ENCODE measurements around the gene SPSB4.

SPSB4 gene

DNA sequence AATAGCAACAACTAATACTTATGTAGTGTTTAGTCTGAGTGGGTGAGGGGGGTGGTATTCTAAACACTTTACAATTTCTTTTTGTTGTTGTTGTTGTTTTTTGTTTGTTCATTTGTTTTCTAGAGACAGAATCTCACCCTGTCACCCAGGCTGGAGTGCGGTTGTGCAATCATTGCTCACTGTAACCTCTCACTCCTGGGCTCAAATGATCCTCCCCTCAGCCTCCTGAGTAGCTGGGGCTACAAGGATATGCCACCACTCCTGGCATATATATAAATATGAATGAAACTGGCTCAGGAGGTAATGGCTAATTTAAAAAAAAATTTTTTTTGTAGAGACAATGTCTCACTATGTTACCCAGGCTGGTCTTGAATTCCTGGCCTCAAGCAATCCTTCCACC is 19.1 kb downstream of the SPSB4 start:
- no peak overlapping the region for H3K9ac ChIP-seq (ENCODE audit: low read depth, low read length)
- H3K4me3 ChIP-seq (ENCODE audit: low read depth, low read length), result no peak overlapping the region
- H3K9me3 ChIP-seq (ENCODE audit: control insufficient read depth, insufficient read depth, low read length), result no peaks in the 10 kb centered on the region
- H3K4me1 ChIP-seq (ENCODE audit: control insufficient read depth, insufficient read depth, low read length), result peaks cover 42% of the 10 kb centered on the region
- peaks cover 2% of the 10 kb centered on the region for H3K27me3 ChIP-seq (ENCODE audit: control insufficient read depth, insufficient read depth, low read length)
- H3K36me3 ChIP-seq (ENCODE audit: control insufficient read depth, insufficient read depth, low read length), result peaks cover 4% of the 10 kb centered on the region

DNA sequence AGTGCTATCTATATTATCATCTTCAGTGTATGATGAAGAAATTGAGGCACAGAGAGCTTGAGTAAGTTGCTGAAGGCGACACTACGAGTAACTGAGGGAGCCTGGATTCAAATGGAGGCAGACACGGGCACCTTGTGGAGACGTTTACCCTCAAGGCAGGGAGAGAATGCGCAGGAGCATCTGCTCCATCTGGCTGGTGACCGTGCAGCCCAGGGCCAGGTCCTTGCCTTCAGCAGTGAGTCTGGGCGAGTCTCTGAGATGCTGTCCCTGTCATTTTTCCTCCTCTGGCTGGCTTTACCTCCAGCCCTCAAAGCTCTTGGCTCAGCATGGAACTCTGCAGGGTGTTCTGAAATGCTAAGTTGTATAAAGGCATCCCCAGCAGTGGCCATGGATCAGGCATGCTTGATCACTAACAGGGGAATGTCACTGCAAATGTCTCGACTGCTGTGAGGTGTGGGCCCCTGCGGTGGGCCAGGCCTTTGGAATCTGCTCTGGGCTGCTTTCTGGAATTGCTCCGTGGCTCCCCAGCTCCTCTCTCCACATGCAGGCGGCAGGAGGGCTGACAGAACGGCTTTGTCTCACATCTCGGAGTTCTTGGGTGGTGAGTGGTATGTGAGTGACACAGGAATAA is 19.7 kb downstream of the SPSB4 start:
- Histone ChIP-seq H3K36me3 (ENCODE audit: control insufficient read depth, insufficient read depth, low read length) (peaks cover 4% of the 10 kb centered on the region), H3K4me1 (ENCODE audit: control insufficient read depth, insufficient read depth, low read length) (peaks cover 46% of the 10 kb centered on the region), H3K9me3 (ENCODE audit: control insufficient read depth, insufficient read depth, low read length) (no peaks in the 10 kb centered on the region), H3K9ac (ENCODE audit: low read depth, low read length) (no peak overlapping the region), H3K27me3 (ENCODE audit: control insufficient read depth, insufficient read depth, low read length) (peaks cover 2% of the 10 kb centered on the region), H3K4me3 (ENCODE audit: low read depth, low read length) (no peak overlapping the region)

DNA sequence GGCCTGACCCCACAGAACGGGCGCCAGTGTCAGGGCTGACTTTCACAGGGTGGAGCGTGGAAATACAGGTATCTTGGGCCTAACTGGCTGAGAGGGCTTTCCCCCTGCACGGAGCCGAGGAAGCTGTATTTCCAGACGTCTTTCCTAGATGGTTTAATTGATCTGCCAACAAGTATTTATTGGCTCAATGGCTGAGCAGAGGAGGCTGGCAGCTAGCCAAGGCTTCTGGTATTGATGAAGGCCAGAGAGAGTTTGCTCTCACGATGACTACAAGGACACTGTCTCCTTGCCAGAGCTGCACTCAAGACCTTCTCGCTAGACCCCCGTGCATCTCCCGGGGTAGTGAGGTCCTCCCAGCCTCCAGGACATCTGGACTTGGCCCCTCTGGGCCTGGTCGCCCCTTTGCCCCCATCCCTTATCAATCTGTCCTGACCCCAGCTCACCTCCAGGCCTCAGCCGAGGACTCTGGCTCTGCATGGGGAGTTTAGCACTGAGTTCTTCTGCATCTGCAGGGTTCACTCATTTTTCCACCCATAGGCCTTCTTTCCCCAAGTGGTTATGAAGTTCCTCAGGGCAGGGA is 20.6 kb downstream of the SPSB4 start:
- Histone ChIP-seq H3K4me3 (ENCODE audit: low read depth, low read length) (no peak overlapping the region), H3K9ac (ENCODE audit: low read depth, low read length) (no peak overlapping the region), H3K9me3 (ENCODE audit: control insufficient read depth, insufficient read depth, low read length) (no peaks in the 10 kb centered on the region), H3K36me3 (ENCODE audit: control insufficient read depth, insufficient read depth, low read length) (no peaks in the 10 kb centered on the region), H3K27me3 (ENCODE audit: control insufficient read depth, insufficient read depth, low read length) (peaks cover 2% of the 10 kb centered on the region), H3K4me1 (ENCODE audit: control insufficient read depth, insufficient read depth, low read length) (peaks cover 55% of the 10 kb centered on the region)

DNA sequence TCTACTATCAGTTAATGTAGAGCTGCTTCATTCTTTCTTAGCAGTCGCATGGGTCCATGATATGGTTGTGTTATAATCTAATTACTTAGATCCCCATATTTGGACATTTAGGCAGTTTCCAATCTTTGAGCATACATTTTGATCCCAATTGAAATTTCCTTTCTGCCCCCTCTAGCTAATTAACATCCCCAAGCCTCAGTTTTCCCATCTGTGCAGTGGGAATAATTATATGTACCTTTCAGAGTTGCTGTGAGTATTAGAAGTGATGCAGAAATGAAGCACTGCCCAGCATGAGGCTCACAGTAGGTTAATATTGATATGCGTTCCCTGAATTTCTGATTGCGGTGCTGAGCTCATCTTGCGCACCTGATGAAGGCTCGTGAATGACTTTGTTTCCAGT is 21.8 kb downstream of the SPSB4 start:
- Histone ChIP-seq H3K4me1 (ENCODE audit: control insufficient read depth, insufficient read depth, low read length) (peaks cover 66% of the 10 kb centered on the region), H3K27me3 (ENCODE audit: control insufficient read depth, insufficient read depth, low read length) (peaks cover 2% of the 10 kb centered on the region), H3K36me3 (ENCODE audit: control insufficient read depth, insufficient read depth, low read length) (no peaks in the 10 kb centered on the region), H3K9ac (ENCODE audit: low read depth, low read length) (no peak overlapping the region), H3K9me3 (ENCODE audit: control insufficient read depth, insufficient read depth, low read length) (no peaks in the 10 kb centered on the region), H3K4me3 (ENCODE audit: low read depth, low read length) (no peak overlapping the region)

DNA sequence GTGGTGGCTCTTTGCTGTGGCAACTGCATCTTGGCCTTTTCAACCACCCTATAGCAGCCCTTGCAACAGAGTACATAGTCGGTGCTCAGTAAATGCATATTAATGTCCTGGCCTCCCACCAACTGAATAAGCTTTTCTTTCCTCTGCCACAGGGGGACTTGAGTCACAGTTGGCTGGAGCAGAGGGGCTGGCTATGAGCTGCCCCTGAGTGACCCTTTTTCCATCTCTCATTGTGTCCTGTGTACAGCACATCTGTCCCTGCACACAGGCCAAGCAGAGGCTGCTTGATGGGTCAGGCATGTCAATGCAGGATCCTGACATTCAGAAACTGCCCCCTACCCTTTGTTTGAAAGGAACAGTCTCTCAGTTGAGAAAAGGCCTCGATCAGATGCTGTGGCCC is 22.4 kb downstream of the SPSB4 start:
- Histone ChIP-seq H3K9me3 (ENCODE audit: control insufficient read depth, insufficient read depth, low read length) (no peaks in the 10 kb centered on the region), H3K27me3 (ENCODE audit: control insufficient read depth, insufficient read depth, low read length) (peaks cover 2% of the 10 kb centered on the region), H3K9ac (ENCODE audit: low read depth, low read length) (peak overlapping the region; percentile 4), H3K36me3 (ENCODE audit: control insufficient read depth, insufficient read depth, low read length) (no peaks in the 10 kb centered on the region), H3K4me1 (ENCODE audit: control insufficient read depth, insufficient read depth, low read length) (peaks cover 67% of the 10 kb centered on the region), H3K4me3 (ENCODE audit: low read depth, low read length) (no peak overlapping the region)

DNA sequence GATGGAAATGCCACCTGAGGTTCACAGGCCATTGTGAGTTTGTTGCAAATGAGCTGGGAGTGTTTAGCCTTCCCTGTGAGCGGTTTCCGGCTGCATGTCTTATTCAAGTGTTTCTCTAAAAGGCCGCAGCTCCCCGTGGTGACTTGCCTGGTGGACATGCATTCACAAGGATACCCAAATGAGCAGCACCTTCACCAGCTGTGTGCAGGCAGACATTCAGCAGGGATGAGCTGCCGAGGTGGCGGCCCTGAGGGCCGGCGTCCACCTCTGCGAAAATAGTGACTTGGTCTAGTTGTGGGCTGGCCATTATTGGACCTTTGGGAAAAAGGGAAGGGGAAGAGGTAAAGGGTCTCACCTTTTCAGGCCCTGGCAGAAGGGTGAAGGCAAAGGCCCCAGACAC is 23.4 kb downstream of the SPSB4 start:
- Histone ChIP-seq H3K9me3 (ENCODE audit: control insufficient read depth, insufficient read depth, low read length) (no peaks in the 10 kb centered on the region), H3K4me3 (ENCODE audit: low read depth, low read length) (peak overlapping the region; percentile 13), H3K36me3 (ENCODE audit: control insufficient read depth, insufficient read depth, low read length) (no peaks in the 10 kb centered on the region), H3K27me3 (ENCODE audit: control insufficient read depth, insufficient read depth, low read length) (no peaks in the 10 kb centered on the region), H3K4me1 (ENCODE audit: control insufficient read depth, insufficient read depth, low read length) (peaks cover 67% of the 10 kb centered on the region), H3K9ac (ENCODE audit: low read depth, low read length) (no peak overlapping the region)

DNA sequence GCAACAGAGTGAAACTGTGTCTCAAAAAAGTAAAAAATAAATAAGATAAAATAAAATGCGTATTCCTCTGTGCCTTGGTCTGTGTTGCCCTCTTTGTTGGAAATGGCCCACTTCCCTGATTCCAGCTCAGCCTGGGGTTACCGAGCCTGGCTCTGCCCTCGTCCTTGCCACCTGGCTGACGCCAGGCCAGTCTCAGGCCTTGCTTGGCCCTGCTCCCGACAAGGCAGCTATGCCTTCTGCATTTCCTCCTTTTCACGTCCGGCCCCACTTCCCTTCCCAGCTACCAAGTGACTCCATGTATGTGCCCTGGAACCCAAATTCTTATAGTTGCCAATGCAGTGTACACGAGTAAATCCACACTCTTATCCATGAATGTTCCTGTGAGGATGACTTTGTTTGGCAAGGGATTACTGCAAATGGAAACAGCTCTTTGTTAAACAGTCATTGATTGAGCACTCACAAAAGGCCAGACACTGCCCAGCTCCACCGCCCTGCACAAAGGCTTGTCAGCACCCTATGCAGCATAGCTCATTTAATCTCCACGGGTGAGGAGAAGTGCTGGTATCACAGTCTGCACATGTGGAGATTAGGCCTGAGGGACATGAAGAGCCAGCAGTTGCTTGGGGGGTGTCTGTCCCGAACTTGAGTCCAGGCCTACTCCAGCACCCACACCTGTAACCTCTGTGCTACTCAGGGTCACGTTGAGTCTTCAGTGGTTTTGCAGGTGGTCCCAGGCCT is 25.1 kb downstream of the SPSB4 start:
- no peaks in the 10 kb centered on the region for H3K27me3 ChIP-seq (ENCODE audit: control insufficient read depth, insufficient read depth, low read length)
- no peak overlapping the region for H3K4me3 ChIP-seq (ENCODE audit: low read depth, low read length)
- no peaks in the 10 kb centered on the region for H3K36me3 ChIP-seq (ENCODE audit: control insufficient read depth, insufficient read depth, low read length)
- H3K9me3 ChIP-seq (ENCODE audit: control insufficient read depth, insufficient read depth, low read length), result no peaks in the 10 kb centered on the region
- no peak overlapping the region for H3K9ac ChIP-seq (ENCODE audit: low read depth, low read length)
- H3K4me1 ChIP-seq (ENCODE audit: control insufficient read depth, insufficient read depth, low read length), result peaks cover 59% of the 10 kb centered on the region

DNA sequence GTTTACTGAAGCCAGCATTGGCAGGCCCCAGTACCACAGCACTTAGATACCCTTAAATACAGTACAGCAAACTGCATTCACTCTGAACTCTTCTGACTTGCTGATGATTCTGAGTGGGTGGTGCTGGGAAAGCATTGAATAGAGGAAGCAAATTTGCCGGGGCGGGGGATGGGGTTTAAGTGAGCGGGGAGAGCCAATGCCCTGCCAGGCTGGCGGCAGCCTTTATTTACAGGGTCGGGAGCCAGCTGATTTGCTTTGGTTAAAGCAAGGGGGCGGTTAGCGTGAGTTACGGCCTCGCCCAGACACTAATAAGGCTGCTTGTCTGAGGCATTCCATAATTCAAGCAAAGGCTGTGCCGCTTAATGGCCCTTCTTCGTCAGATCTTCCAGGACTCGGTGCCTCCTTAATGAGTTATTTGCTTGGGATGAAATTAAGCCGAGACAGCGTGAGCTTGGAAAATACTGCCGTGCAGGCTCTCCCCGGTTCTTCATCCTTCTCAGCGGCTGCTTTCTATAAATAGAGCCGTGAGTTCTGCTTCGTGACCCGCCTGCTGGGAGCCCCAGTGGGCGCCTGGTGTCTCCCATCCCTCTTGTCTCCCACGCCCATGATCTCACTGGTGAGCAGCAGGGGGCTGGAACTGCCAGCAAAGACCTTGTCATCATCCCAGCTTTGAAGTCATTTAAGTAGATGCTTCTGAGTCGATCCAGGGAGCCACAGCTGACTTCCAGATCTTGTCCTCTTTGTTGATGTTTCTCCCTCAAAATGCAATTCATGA is 25.8 kb downstream of the SPSB4 start:
- Histone ChIP-seq H3K27me3 (ENCODE audit: control insufficient read depth, insufficient read depth, low read length) (no peaks in the 10 kb centered on the region), H3K36me3 (ENCODE audit: control insufficient read depth, insufficient read depth, low read length) (no peaks in the 10 kb centered on the region), H3K4me3 (ENCODE audit: low read depth, low read length) (no peak overlapping the region), H3K9me3 (ENCODE audit: control insufficient read depth, insufficient read depth, low read length) (no peaks in the 10 kb centered on the region), H3K9ac (ENCODE audit: low read depth, low read length) (no peak overlapping the region), H3K4me1 (ENCODE audit: control insufficient read depth, insufficient read depth, low read length) (peaks cover 56% of the 10 kb centered on the region)

DNA sequence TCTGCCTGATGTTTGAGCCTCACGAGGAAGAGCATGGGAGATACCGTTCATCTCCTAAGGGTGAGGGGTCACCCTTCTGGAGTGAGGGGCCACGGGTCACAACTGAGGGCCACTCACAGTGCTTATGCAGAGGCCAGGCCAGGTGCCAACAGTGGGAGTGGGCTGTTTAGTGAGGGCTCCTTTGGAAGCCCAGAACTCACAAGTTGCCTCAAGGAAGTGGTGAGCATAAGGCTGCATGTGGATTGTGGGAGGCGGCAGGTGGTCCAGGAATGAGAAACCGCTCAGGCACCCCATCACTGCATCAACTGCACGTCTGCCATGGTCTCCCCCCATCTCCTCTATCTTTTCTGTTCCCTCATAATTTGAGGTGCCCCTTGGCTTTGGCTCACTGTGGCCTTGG is 26.5 kb downstream of the SPSB4 start:
- no peak overlapping the region for H3K9ac ChIP-seq (ENCODE audit: low read depth, low read length)
- H3K9me3 ChIP-seq (ENCODE audit: control insufficient read depth, insufficient read depth, low read length), result no peaks in the 10 kb centered on the region
- H3K4me1 ChIP-seq (ENCODE audit: control insufficient read depth, insufficient read depth, low read length), result peaks cover 57% of the 10 kb centered on the region
- H3K4me3 ChIP-seq (ENCODE audit: low read depth, low read length), result no peak overlapping the region
- no peaks in the 10 kb centered on the region for H3K27me3 ChIP-seq (ENCODE audit: control insufficient read depth, insufficient read depth, low read length)
- no peaks in the 10 kb centered on the region for H3K36me3 ChIP-seq (ENCODE audit: control insufficient read depth, insufficient read depth, low read length)

DNA sequence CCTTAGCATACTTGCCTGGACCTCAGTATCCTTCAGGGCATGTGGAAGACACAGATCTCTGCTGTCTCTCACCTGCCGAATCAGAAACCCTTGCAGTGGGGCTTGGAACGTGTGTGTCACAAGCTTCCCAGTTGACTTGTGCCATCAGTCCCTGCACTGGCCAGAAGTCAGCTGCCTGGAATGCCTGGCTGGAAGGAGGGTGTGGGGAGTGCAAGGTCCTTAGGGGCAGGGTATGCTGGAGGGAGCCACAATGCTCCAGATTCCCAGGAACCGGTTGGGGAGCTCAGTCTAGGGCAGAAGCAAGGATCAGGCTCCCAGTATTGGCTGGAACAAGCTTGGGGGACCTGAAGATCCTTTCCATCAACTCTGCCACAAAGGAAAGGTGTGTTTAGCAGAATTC is 27.1 kb downstream of the SPSB4 start:
- peaks cover 56% of the 10 kb centered on the region for H3K4me1 ChIP-seq (ENCODE audit: control insufficient read depth, insufficient read depth, low read length)
- no peaks in the 10 kb centered on the region for H3K9me3 ChIP-seq (ENCODE audit: control insufficient read depth, insufficient read depth, low read length)
- no peaks in the 10 kb centered on the region for H3K27me3 ChIP-seq (ENCODE audit: control insufficient read depth, insufficient read depth, low read length)
- no peak overlapping the region for H3K9ac ChIP-seq (ENCODE audit: low read depth, low read length)
- no peak overlapping the region for H3K4me3 ChIP-seq (ENCODE audit: low read depth, low read length)
- H3K36me3 ChIP-seq (ENCODE audit: control insufficient read depth, insufficient read depth, low read length), result no peaks in the 10 kb centered on the region

DNA sequence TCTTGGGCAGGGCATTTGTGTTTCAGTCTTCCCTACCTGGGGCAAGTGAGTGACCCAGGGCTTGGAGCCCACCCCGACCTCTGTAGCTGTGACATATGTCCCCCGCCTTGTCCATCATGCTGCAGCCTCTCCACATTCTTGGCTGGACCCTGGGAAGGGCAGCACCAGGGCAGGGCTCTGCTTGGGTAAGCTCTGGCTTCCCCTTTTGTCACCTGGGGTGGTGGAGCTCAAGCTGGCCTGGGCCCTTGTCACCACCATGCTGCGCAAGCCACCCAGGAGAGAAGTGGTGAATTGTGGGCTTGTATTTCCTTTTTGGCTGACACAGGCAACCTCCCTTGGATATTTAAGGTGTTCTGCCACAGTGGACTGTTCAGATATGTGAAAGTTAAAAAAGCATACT is 29.3 kb downstream of the SPSB4 start:
- Histone ChIP-seq H3K36me3 (ENCODE audit: control insufficient read depth, insufficient read depth, low read length) (no peaks in the 10 kb centered on the region), H3K4me3 (ENCODE audit: low read depth, low read length) (no peak overlapping the region), H3K27me3 (ENCODE audit: control insufficient read depth, insufficient read depth, low read length) (no peaks in the 10 kb centered on the region), H3K4me1 (ENCODE audit: control insufficient read depth, insufficient read depth, low read length) (peaks cover 34% of the 10 kb centered on the region), H3K9me3 (ENCODE audit: control insufficient read depth, insufficient read depth, low read length) (no peaks in the 10 kb centered on the region), H3K9ac (ENCODE audit: low read depth, low read length) (no peak overlapping the region)

All from iPS-15b (cell line).